Transverse colon (tissue), 4 donors: ENCODE data around the gene SNU13. TPM values are rescaled to one million over a fixed set of nuclear protein-coding genes. Genes with fewer than 3 reads are reported as not detected.
"Not testable (repeated sequence)": the region's sequence is repeated elsewhere in the genome, so short reads cannot be mapped to it uniquely, and the experiment has no call there.

Experiments
- DNase-seq: peaks from one replicate; pipeline ENCODE4 v3.0.0-alpha.2; 2019
- H3K27ac ChIP-seq, 4 donors: fragments of 200-600 bp; sonication (generic); 2 replicates each; pipeline ENCODE4 v1.5.1; 2016 to 2018; ENCODE audit warnings: inconsistent platforms in 4 of 4
- H3K27me3 ChIP-seq: fragments of 200-600 bp; sonication (generic); 2 replicates; pipeline ENCODE4 v1.5.1; 2017; ENCODE audit warnings: inconsistent platforms
- H3K36me3 ChIP-seq, 4 donors: fragments of 200-600 bp; sonication (generic); 2 replicates each; pipeline ENCODE4 v1.5.1; 2017 to 2019; ENCODE audit warnings: inconsistent platforms in 4 of 4
- H3K4me1 ChIP-seq, 4 donors: fragments of 200-600 bp; sonication (generic); 2 replicates each; pipeline ENCODE4 v1.5.1; 2017 to 2020; ENCODE audit warnings: inconsistent platforms in 4 of 4
- H3K4me3 ChIP-seq, 4 donors: fragments of 200-600 bp; sonication (generic); 1 replicate in 1 of 4; 2 replicates in 3 of 4; pipeline versions ENCODE4 v1.5.1 to v1.6.1; 2017 to 2019; ENCODE audit warnings: inconsistent platforms in 4 of 4
- H3K9me3 ChIP-seq, 2 donors: fragments of 200-600 bp; sonication (generic); 2 replicates each; pipeline ENCODE4 v1.5.1; 2017 to 2019; ENCODE audit warnings: inconsistent platforms in 2 of 2
- CTCF ChIP-seq, 5 experiments: fragments of 200-600 bp in 3 of 5; fragments of 450-650 bp in 2 of 5; sonication (generic) in 3 of 5; IDR thresholded peaks; 1 replicate in 2 of 5; 2 replicates in 3 of 5; pipeline ENCODE4 v1.5.1; 2016 to 2017; ENCODE audit warnings: antibody characterized with exemption in 5 of 5, inconsistent platforms in 3 of 5, mild to moderate bottlenecking in 2 of 5, moderate library complexity in 1 of 5
- EP300 ChIP-seq: sonication (generic); formaldehyde crosslinking; IDR thresholded peaks from one replicate; pipeline ENCODE4 v1.6.1; 2017; ENCODE audit warnings: antibody characterized with exemption, low read depth
- POLR2A ChIP-seq: fragments of 450-650 bp; IDR thresholded peaks from one replicate; pipeline ENCODE4 v1.6.1; 2016; ENCODE audit warnings: antibody characterized with exemption, mild to moderate bottlenecking, moderate library complexity
- POLR2AphosphoS5 ChIP-seq, 3 donors: sonication (generic); formaldehyde crosslinking; IDR thresholded peaks; one replicate each; pipeline ENCODE4 v1.6.1; 2016; ENCODE audit warnings: antibody characterized with exemption in 3 of 3
- WGBS, 2 donors: methylation state at CpG; one replicate each; pipeline ENCODE4 v1.1.5; 2018; ENCODE audit warnings: low coverage in 1 of 2; 5-methylcytosine and 5-hydroxymethylcytosine counted together
- in situ Hi-C, 4 donors: fragments of 200-750 bp; cut with MboI; loops; one replicate each; pipeline versions ENCODE4 v1.15.0 to v1.15.1; 2017; ENCODE audit warnings: low sequenced_read_pairs in 3 of 4, low pct_ligation_motif_present in 1 of 4, low pct_unique_long_range_greater_than_20kb in 1 of 4
- intact Hi-C: fragments of 100-400 bp; cut with DNase I; formaldehyde crosslinking; loops from one replicate; pipeline ENCODE4 v1.15.1; 2023; ENCODE audit warnings: low total_unique reads
- total RNA-seq, 4 donors: library from RNA; depleted of rRNA; stranded (reverse); fragments of >200 nt; gene quantifications; one replicate each; pipeline ENCODE4 v1.1.0, GENCODE V29; 2016

SNU13 gene
- total RNA-seq, 4 donors from 2014 or later = 32.9 to 89.4 (median 58.9) TPM

DNA sequence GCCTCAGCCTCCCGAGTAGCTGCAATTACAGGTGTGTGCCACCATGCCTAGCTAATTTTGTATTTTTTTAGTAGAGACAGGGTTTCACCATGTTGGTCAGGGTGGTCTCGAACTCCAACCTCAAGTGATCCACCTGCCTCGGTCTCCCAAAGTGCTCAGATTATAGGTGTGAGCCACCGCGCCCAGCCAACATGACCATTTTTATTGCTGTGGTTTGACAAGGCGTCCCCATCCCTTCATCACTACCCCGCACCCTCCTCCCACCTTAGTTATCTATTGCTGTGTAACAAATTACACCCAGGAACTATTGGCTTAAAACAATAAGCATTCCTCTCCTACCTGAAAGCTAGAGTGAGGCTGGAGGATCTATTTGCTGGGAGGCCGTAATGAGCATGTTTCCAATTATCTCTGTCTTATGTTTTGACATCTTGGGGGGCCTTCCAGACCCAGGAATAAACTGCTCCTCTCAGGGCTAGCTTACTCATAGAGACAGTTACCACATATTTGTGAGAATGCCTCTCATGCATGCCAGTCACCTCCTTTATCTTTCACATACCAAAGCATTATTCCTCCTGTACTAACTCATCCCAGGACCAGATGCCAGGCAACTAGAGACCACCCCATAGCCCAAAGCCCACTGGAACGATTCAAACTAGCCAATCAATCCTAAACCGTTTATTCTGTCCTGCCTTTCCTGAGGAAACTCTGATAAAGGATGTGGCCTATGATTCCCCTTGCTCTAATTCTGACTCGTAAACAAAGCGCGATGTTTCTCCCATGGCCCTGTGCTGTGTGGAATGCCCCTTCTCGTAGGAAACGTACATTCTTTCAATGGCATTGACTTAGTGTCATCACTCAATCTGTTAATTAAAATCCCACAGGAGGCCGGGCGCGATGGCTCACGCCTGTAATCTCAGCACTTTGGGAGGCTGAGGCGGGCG is 19.4 kb downstream of the SNU13 start:
- WGBS, 2 donors = 82 to 90% methylated on average over 12 to 21 of the region's 21 CpGs
- Histone ChIP-seq H3K9me3 (no peaks in the 10 kb centered on the region), H3K27ac (no peak overlapping the region), H3K4me3 (no peak overlapping the region), H3K4me1 (peaks cover 0 to 14% (median 6%) of the 10 kb centered on the region in 4 donors), H3K36me3 (peaks cover 0 to 9% (median 0%) of the 10 kb centered on the region in 4 donors), H3K27me3 (no peaks in the 10 kb centered on the region)
- in situ Hi-C loops (no loop called here), intact Hi-C loops (no loop called here)
- TF ChIP-seq POLR2A (no peak), CTCF (IDR thresholded peaks at IDR 0.05) (no peak), POLR2AphosphoS5 (IDR thresholded peaks at IDR 0.05) (no peak), EP300 (no peak)
- no peak for DNase-seq

DNA sequence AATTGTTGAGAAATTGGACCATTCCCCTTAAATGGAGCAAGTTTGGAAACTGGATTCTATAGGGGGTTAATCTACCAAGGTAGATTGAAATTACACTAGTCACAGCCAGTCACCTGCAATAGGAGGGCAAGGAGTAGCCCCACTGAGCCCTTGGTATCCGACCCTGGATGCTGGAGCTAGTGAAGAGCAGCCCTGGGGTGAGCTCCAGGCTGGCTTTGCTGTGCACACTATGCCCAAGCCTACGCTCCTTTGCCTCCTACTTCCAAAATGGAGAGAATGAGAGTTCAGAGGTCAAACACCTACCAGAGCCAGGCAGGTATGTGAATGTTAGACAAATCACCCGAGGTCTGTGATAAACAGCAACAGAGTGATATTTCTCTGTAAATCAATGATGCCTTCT is 23.7 kb downstream of the SNU13 start:
- 82 to 83% methylated on average over 1 to 3 of the region's 3 CpGs for WGBS, 2 donors
- H3K4me3 ChIP-seq = no peak overlapping the region
- no peak overlapping the region for H3K27ac ChIP-seq
- TF ChIP-seq POLR2AphosphoS5 (IDR thresholded peaks at IDR 0.05) (no peak), POLR2A (no peak)
- intact Hi-C loops (no loop called here), in situ Hi-C loops (no loop called here)
- no peaks in the 10 kb centered on the region for H3K9me3 ChIP-seq
- peaks cover 0 to 43% (median 16%) of the 10 kb centered on the region in 4 donors for H3K36me3 ChIP-seq
- DNase-seq = no peak
- peaks cover 0 to 14% (median 6%) of the 10 kb centered on the region in 4 donors for H3K4me1 ChIP-seq
- H3K27me3 ChIP-seq = no peaks in the 10 kb centered on the region

GRCh38 chr22:41664490-41664889 is 24.2 kb downstream of the SNU13 start:
- Histone ChIP-seq H3K36me3 (peaks cover 0 to 48% (median 18%) of the 10 kb centered on the region in 4 donors), H3K27me3 (no peaks in the 10 kb centered on the region), H3K9me3 (no peaks in the 10 kb centered on the region), H3K4me1 (peaks cover 0 to 14% (median 6%) of the 10 kb centered on the region in 4 donors), H3K27ac (no peak overlapping the region), H3K4me3 (no peak overlapping the region)
- in situ Hi-C loops = no loop called here
- no peak for DNase-seq
- intact Hi-C loops = no loop called here
- TF ChIP-seq POLR2AphosphoS5 (IDR thresholded peaks at IDR 0.05) (no peak), CTCF (IDR thresholded peaks at IDR 0.05) (no peak), EP300 (no peak)

- peaks cover 0 to 57% (median 22%) of the 10 kb centered on the region in 4 donors for H3K36me3 ChIP-seq
- intact Hi-C loops = not testable (repeated sequence)
These were observed 25.1 kb downstream of the SNU13 start for GRCh38 chr22:41663594-41663993.

DNA sequence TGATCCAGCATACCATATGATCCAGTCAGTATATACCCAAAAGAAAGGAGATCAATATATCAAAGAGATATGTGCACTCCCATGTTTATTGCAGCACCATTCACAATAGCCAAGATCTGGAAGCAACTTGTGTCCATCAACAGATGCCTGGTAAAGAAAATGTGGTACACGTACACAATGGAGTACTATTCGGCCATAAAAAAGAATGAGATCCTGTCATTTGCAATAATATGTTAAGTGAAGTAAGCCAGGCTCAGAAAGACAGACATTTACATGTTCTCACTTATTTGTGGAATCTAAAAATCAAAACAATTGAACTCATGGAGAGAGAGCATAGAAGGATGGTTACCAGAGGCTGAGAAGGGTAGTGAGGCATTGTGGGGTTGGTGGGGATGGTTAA is 27.0 kb downstream of the SNU13 start:
- in situ Hi-C loops (no loop called here), intact Hi-C loops (no loop called here)
- Histone ChIP-seq H3K4me3 (no peak overlapping the region), H3K27me3 (no peaks in the 10 kb centered on the region), H3K27ac (no peak overlapping the region), H3K9me3 (no peaks in the 10 kb centered on the region), H3K36me3 (peaks cover 0 to 74% (median 31%) of the 10 kb centered on the region in 4 donors), H3K4me1 (peaks cover 0 to 5% (median 2%) of the 10 kb centered on the region in 4 donors)
- TF ChIP-seq EP300 = no peak
- TF ChIP-seq POLR2A = no peak
- no peak for TF ChIP-seq POLR2AphosphoS5 (IDR thresholded peaks at IDR 0.05)
- TF ChIP-seq CTCF (IDR thresholded peaks at IDR 0.05) = no peak
- WGBS, 2 donors = 93 to 95% methylated on average over 2 of the region's 2 CpGs
- DNase-seq = no peak

More at GRCh38 chr22:41663594-41663993, 25.1 kb downstream of the SNU13 start:
- 72 to 80% methylated on average over 2 to 7 of the region's 9 CpGs for WGBS, 2 donors
- DNase-seq, H3K9me3 ChIP-seq, H3K27me3 ChIP-seq, in situ Hi-C loops, H3K27ac ChIP-seq, H3K4me3 ChIP-seq: not testable (repeated sequence)
- H3K4me1 ChIP-seq = peaks cover 0 to 14% (median 6%) of the 10 kb centered on the region in 4 donors
